ENCODE data around the gene FRMPD4. TPM values are rescaled to one million over a fixed set of nuclear protein-coding genes. Genes with fewer than 3 reads are reported as not detected.

The FRMPD4 gene
- polyA plus RNA-seq, 1 donor = 0.18 TPM

GRCh38 chrX:12768491-12768890 lies 630.2 kb downstream of the FRMPD4 start:
- no peak for DNase-seq

DNA sequence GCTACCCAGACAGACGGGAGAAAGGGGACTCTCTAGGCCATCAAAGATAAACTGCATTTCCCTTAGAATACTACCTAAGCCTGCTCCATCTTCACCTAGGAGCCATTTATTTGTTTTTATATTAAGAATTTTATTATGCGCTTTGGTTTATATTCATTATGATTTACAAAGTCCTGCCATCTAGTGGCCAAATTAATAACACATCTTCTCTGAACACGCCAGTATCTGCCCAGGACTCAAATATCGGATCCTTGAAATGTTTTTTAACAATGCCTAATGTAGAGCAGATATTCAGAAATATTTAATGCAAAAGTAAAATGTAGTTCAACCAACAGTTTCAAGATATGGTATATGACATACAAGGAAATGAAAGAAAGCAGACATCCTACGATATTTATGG lies 632.2 kb downstream of the FRMPD4 start:
- no peak for DNase-seq

DNA sequence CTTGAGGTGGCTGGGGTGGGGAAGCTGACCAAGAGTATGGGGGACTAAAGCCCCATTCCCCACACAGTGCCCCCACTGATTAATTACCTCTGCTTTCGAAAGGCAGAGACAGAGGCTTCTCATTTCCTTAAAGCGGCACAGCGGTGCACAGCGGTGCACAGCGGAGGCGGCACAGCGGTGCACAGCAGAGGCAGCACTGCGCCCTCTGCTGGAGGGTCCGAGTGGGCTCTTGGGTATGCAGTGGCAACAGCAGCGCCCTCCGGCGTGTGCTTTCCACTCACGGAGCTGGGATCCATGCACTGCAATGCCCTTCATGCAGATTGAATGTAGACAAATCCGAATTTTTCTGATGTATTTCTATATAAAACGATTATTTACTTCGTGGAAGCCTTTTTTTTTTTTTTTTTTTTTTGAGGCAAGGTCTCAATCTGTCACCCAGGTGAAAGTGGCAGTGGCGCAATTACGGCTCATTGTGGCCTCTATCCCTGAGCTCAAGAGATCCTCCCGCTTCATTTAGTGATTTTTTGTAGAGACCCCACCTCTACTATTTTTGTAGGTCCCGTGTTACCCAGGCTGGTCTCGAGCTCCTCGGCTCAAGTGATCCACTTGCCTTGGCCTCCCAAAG lies 633.3 kb downstream of the FRMPD4 start:
- no peak for DNase-seq
